SK-N-MC (cell line): ENCODE results near the gene ZCCHC2.

Source experiments
- EZH2 ChIP-seq: fragments of 200-600 bp; sonication (generic); IDR thresholded peaks from one replicate; pipeline ENCODE4 v1.6.1; 2017; ENCODE audit warnings: antibody characterized with exemption
- POLR2AphosphoS5 ChIP-seq: IDR thresholded peaks from 2 replicates; pipeline ENCODE4 v1.6.1; 2012; ENCODE audit warnings: mild to moderate bottlenecking, low read depth, low read length, borderline replicate concordance

DNA sequence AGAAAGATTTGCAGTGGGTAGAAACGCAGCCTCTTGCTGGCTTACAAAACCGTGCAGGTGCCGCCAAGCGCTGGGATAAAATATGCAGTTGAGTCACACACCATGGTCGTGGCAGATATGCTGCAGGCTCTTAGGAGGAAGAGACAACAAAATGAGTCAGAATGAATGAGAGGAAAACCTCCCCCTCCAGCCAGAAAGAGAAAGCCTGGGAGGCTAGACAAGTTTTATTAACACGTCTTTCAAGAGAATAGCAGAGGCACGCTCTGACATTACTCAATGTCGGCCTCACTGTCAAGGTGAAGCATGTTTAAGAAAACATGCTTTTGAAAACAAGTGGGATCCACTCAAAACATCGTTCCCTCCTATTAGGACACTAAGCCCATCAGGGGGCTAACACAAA lies 37.1 kb upstream of the ZCCHC2 start:
- TF ChIP-seq EZH2 (no peak), POLR2AphosphoS5 (no peak)
